GM21360 (cell line): Measurements from ENCODE around the gene ZNF529.

ENCODE experiments used
- ATAC-seq: cut with Tn5 transposase; IDR thresholded peaks from one replicate; pipeline ENCODE4 v1.9.1; 2021; ENCODE audit warnings: mild to moderate bottlenecking, moderate library complexity; ENCODE audit not compliant: unreplicated experiment

The ZNF529 gene

GRCh38 chr19:36514012-36514612 is 59.0 kb downstream of the ZNF529 start:
- ATAC-seq, result no peak

GRCh38 chr19:36508325-36508724 is 64.8 kb downstream of the ZNF529 start:
- no peak for ATAC-seq

- ATAC-seq, result no peak
Observed at GRCh38 chr19:36501973-36502372, 71.1 kb downstream of the ZNF529 start.

- no peak for ATAC-seq
Observed at GRCh38 chr19:36497001-36497400, 76.1 kb downstream of the ZNF529 start.
